Kidney (tissue), 14 donors: ENCODE data around the gene ESPN. TPM values are rescaled to one million over a fixed set of nuclear protein-coding genes. Genes with fewer than 3 reads are reported as not detected.
A peak's percentile ranks its signal among the peaks of the same experiment; 100 is the strongest.

Experiments
- DNase-seq, 5 donors: peaks; one replicate each; pipeline ENCODE4 v3.0.0-alpha.2; 2013 to 2020
- FAIRE-seq: peaks from 2 replicates; lab custom pipeline; 2012; peaks lifted over from hg19 to GRCh38; lab: Jason Lieb, UNC
- H3K27ac ChIP-seq, 2 donors: one replicate each; pipeline ENCODE4 v1.7.0; 2013; ENCODE audit warnings: low read depth in 2 of 2, low read length in 2 of 2, inconsistent platforms in 1 of 2
- H3K27me3 ChIP-seq: one replicate; pipeline ENCODE4 v1.7.1; 2013; ENCODE audit warnings: low read length, inconsistent platforms; ENCODE audit not compliant: control insufficient read depth, insufficient read depth
- H3K36me3 ChIP-seq, 3 donors: one replicate each; pipeline versions ENCODE4 v1.7.0 to v1.7.1; 2013; ENCODE audit warnings: low read length in 3 of 3, control low read depth in 1 of 3, inconsistent platforms in 1 of 3; ENCODE audit not compliant: insufficient read depth in 3 of 3, control insufficient read depth in 2 of 3
- H3K4me1 ChIP-seq, 3 donors: one replicate each; pipeline versions ENCODE4 v1.7.0 to v1.7.1; 2013; ENCODE audit warnings: low read length in 3 of 3, inconsistent platforms in 1 of 3, low read depth in 1 of 3; ENCODE audit not compliant: control insufficient read depth in 2 of 3, insufficient read depth in 2 of 3
- H3K4me3 ChIP-seq, 3 donors: one replicate each; pipeline versions ENCODE4 v1.7.0 to v1.8.1; 2013; ENCODE audit warnings: low read length in 3 of 3, control low read depth in 1 of 3, inconsistent platforms in 1 of 3
- H3K9ac ChIP-seq, 3 donors: one replicate each; pipeline versions ENCODE4 v1.7.0 to v1.7.1; 2013; ENCODE audit warnings: low read length in 3 of 3, control low read depth in 1 of 3, inconsistent platforms in 1 of 3
- H3K9me3 ChIP-seq, 3 donors: one replicate each; pipeline versions ENCODE4 v1.7.0 to v1.7.1; 2013; ENCODE audit warnings: low read length in 3 of 3, control low read depth in 1 of 3, inconsistent platforms in 1 of 3; ENCODE audit not compliant: control insufficient read depth in 2 of 3, insufficient read depth in 1 of 3
- CTCF ChIP-seq: IDR thresholded peaks from 3 replicates; pipeline ENCODE4 v1.5.1; 2012; ENCODE audit warnings: mild to moderate bottlenecking, moderate library complexity, borderline replicate concordance; ENCODE audit not compliant: insufficient read depth; ENCODE audit errors: extremely low read depth
- intact Hi-C: fragments of 100-400 bp; cut with DNase I; formaldehyde crosslinking; loops from one replicate; pipeline ENCODE4 v1.11.1; 2022
- polyA plus RNA-seq: library from polyadenylated mRNA; stranded (reverse); fragments of 350-450 nt; fragmentation: Illumina TruSeq; extraction: RNeasy Lipid Tissue Mini Kit (QIAGEN cat#74804); gene quantifications from one replicate; pipeline ENCODE4 v1.2.3, GENCODE V29; 2014; ENCODE audit warnings: low read depth, low replicate concordance; ENCODE audit not compliant: insufficient read depth
- total RNA-seq: library from RNA; stranded (reverse); fragmentation: NEBNext Ultra II Directional; extraction: Animal tissue kit (Norgen Biotek cat#: 25700); gene quantifications from one replicate; pipeline ENCODE4 v1.2.1, GENCODE V29; 2021
- donor health status: control.
- donor health status: control.
- donor health status: control.
- donor health status: control.
- donor health status: control.
- donor health status: DM: yes; HTN: yes; CAD: no.
- donor health status: Normal renal cell carcinoma (clear cell type).

ESPN gene
- total and polyA plus RNA-seq, 2 donors from 2014 or later = 14.2 to 112 TPM

- H3K4me1 ChIP-seq = peaks cover 0 to 25% (median 0%) of the 10 kb centered on the region in 3 donors
- no peak overlapping the region for H3K4me3 ChIP-seq
- TF ChIP-seq CTCF = no peak
- H3K27me3 ChIP-seq = no peaks in the 10 kb centered on the region
- DNase-seq (no peak), FAIRE-seq (no peak)
- H3K9me3 ChIP-seq = no peaks in the 10 kb centered on the region
- H3K36me3 ChIP-seq = no peaks in the 10 kb centered on the region
- no peak overlapping the region for H3K9ac ChIP-seq
- H3K27ac ChIP-seq = no peak overlapping the region
- intact Hi-C loops = no loop called here
These were observed 63.4 kb downstream of the ESPN start for GRCh38 chr1:6487804-6488484.

GRCh38 chr1:6488602-6489382, 64.2 kb downstream of the ESPN start:
- H3K27me3 ChIP-seq = no peaks in the 10 kb centered on the region
- no peak overlapping the region for H3K27ac ChIP-seq
- TF ChIP-seq CTCF = no peak
- no peak overlapping the region for H3K4me3 ChIP-seq
- FAIRE-seq (no peak), DNase-seq (peak in 4 of 5 donors; percentile 64 to 88 (median 70))
- intact Hi-C loops = no loop called here
- peaks cover 0 to 22% (median 0%) of the 10 kb centered on the region in 3 donors for H3K4me1 ChIP-seq
- H3K9ac ChIP-seq = no peak overlapping the region
- no peaks in the 10 kb centered on the region for H3K9me3 ChIP-seq
- no peaks in the 10 kb centered on the region for H3K36me3 ChIP-seq

GRCh38 chr1:6489383-6489765, 64.8 kb downstream of the ESPN start:
- FAIRE-seq (no peak), DNase-seq (no peak)
- Histone ChIP-seq H3K27me3 (no peaks in the 10 kb centered on the region), H3K27ac (no peak overlapping the region), H3K9me3 (no peaks in the 10 kb centered on the region), H3K4me1 (peaks cover 0 to 22% (median 0%) of the 10 kb centered on the region in 3 donors), H3K36me3 (no peaks in the 10 kb centered on the region), H3K9ac (no peak overlapping the region), H3K4me3 (no peak overlapping the region)
- no peak for TF ChIP-seq CTCF
- intact Hi-C loops = no loop called here
